ENCODE measurements around the gene ANXA3. TPM values are rescaled to one million over a fixed set of nuclear protein-coding genes. Genes with fewer than 3 reads are reported as not detected.

ANXA3 gene
- polyA plus RNA-seq, 1 of the 3 experiments (the other 2 are of a cell fraction), result 13.8 TPM

GRCh38 chr4:78608684-78609083 is 57.1 kb downstream of the ANXA3 start:
- H3F3A ChIP-seq (replicated peaks; ENCODE audit: insufficient read depth), result peaks cover 5% of the 10 kb centered on the region
- no peaks in the 10 kb centered on the region for H3K9me3 ChIP-seq
- no peak overlapping the region for H3K4me2 ChIP-seq
- H3K36me3 ChIP-seq (replicated peaks in 1 of 2; ENCODE audit: control insufficient read depth in 1 of 2, insufficient read depth in 2 of 2, low read length in 1 of 2), result peaks cover 0 to 4% of the 10 kb centered on the region in 2 experiments
- H3K9me2 ChIP-seq, result no peaks in the 10 kb centered on the region
- no peaks in the 10 kb centered on the region for H3K79me2 ChIP-seq (ENCODE audit: insufficient read depth)
- peaks cover 0 to 9% of the 10 kb centered on the region in 2 experiments; a peak in 1 of 4 replicates for H3K4me1 ChIP-seq (ENCODE audit: control insufficient read depth in 1 of 2, insufficient read depth in 2 of 2, low read depth in 1 of 2, low read length in 1 of 2)
- DNase-seq, result no peak
- WGBS (ENCODE audit: low lambda C conversion rate), result 91% methylated on average over 4 of the region's 4 CpGs
- CTCF ChIA-PET, result interaction anchor here (1.1 to 7.6 kb wide), 2 partner anchors 14 to 254 kb away, joined by 3 to 80 read pairs; no protein-coding TSS in a partner anchor
- POLR2A ChIA-PET, result no interaction called here
- no peak overlapping the region for H2AFZ ChIP-seq (ENCODE audit: low read depth)
- no peaks in the 10 kb centered on the region for H4K20me1 ChIP-seq (ENCODE audit: insufficient read depth)
- H3K4me3 ChIP-seq (ENCODE audit: low read depth in 2 of 2, low read length in 1 of 2), result no peak overlapping the region
- no peaks in the 10 kb centered on the region for H3K27me3 ChIP-seq (ENCODE audit: insufficient read depth)
- H3K27ac ChIP-seq (ENCODE audit: low read depth in 2 of 2, low read length in 1 of 2), result no peak overlapping the region
- TF ChIP-seq USF2 (IDR thresholded peaks at IDR 0.05; ENCODE audit: borderline replicate concordance, low read depth, low read length) (no peak), JUND (IDR thresholded peaks at IDR 0.05) (no peak), MXI1 (IDR thresholded peaks at IDR 0.05; ENCODE audit: low read depth, low read length) (no peak), CHD2 (IDR thresholded peaks at IDR 0.05; ENCODE audit: low read length, partially characterized antibody) (no peak), FOSL2 (IDR thresholded peaks at IDR 0.05; ENCODE audit: borderline replicate concordance, low read depth) (no peak), NRF1 (IDR thresholded peaks at IDR 0.05; ENCODE audit: low read depth, low read length) (no peak), GABPA (IDR thresholded peaks at IDR 0.05; ENCODE audit: low read depth) (no peak), ZBTB33 (IDR thresholded peaks at IDR 0.05; ENCODE audit: borderline replicate concordance, low read depth) (no peak), MAX (IDR thresholded peaks at IDR 0.05; ENCODE audit: low read depth) (no peak), MEF2A (IDR thresholded peaks at IDR 0.05; ENCODE audit: borderline replicate concordance, low read depth) (no peak), SMC3 (IDR thresholded peaks at IDR 0.05; ENCODE audit: low read depth, low read length) (no peak), SIN3A (IDR thresholded peaks at IDR 0.05; ENCODE audit: borderline replicate concordance, low read depth, low read length) (no peak), EP300 (IDR thresholded peaks at IDR 0.05; ENCODE audit: borderline replicate concordance in 1 of 2, low read depth in 1 of 2, low read length in 1 of 2) (no peak), RXRA (IDR thresholded peaks at IDR 0.05; ENCODE audit: borderline replicate concordance, low read depth) (no peak), RFX5 (IDR thresholded peaks at IDR 0.05; ENCODE audit: low read length) (no peak), RCOR1 (IDR thresholded peaks at IDR 0.05; ENCODE audit: low read length) (no peak), USF1 (IDR thresholded peaks at IDR 0.05; ENCODE audit: borderline replicate concordance, low read depth) (no peak), REST (IDR thresholded peaks at IDR 0.05; ENCODE audit: low read depth, low read length) (no peak), RAD21 (IDR thresholded peaks at IDR 0.05; ENCODE audit: low read length) (no peak)
- H3K9ac ChIP-seq, result no peak overlapping the region
